Bladder microvascular endothelial cell (primary cell): ENCODE results near the gene NEU1. TPM values are rescaled to one million over a fixed set of nuclear protein-coding genes. Genes with fewer than 3 reads are reported as not detected.

Experiments
- total RNA-seq: library from RNA; depleted of rRNA; stranded (reverse); fragments of >200 nt; gene quantifications from 2 replicates; pipeline ENCODE4 v1.2.3, GENCODE V29; 2014

The NEU1 gene
- 52.0 and 59.4 TPM in 2 replicates for total RNA-seq

DNA sequence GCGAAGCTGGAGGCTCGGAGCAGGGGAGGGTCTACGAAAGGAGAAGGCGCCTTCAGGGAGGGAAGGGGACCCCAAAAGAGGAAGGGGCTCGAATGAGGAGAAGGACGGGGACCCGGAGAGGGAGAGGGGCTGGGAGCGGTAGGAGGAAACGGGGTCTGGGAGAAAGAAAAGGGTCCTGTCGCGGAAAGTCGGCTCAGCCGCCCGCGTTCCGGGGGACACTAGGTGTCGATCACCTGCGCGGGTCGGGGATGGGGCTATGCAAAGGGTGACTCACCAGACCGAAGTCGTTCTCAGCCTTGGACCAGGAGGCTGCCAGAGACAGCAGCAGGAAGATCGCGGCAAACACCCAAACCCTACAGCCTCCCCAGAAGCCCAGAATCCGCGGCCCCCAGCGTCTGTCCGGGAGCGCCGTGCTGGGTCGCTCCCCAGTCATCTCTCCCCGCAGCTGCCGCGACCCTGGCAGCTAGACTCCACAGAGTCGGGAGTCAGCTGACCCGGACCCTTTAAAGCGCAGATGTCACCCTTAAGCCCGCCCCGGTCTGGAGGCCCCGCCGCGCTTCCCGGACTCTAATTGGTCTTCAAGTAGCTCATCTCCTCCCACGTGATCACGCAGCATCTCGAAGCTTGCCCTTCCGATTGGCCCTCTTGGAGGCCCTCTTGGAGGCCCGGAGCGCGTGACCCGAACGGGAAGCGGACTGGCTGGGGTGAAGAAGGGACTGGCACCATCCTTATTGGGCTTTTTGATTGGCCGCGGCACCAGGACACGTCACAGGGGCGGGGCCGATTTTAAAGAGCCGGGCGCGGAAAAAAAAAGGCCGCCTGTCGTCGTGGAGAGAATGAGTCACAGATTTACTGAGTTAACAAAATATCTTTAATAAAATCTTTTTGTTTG lies at the start of gene NEU1:
NEU1 (minus strand) TSS at position 478 of the 892 bp plus-strand sequence; CDS start at position 433, 45 bp downstream.

DNA sequence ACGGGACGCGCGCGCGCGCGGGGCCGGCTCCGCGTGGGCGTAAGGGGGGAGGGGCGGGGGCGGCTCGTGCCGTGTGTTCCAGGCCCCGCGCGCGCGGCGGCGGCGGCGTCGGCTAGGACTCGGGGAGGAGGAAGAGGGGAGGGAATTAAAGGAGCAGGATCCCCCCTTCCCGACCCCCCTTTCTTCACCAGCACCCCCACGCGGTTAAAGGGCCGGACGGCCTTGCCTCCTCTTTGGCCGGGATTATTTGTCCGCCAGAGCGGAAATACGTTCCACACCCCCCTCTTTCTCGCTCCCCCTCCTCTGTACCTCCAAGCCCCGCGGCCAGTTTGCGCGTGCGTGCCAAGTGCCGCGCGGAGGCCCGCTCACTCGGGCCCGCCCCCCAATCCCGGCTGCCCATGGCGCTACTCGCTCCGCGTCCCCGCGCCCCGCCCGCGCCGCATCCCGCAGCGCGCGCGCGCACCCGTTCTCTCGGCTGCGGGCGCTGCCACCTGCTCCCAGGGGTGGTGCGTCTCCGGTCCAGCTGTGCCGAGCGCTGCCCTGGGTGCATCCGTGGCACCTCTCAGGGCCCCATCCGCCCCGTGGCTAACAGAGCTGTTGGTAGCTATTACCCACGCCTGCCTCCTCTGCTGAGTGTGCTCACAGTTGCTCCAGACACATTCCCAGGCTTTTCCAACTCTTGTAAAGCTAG lies 39.5 kb upstream of the NEU1 start, which contains the start of gene ZBTB12:
ZBTB12 (minus strand) TSS at position 134 of the 691 bp plus-strand sequence. CDS start 781 bp downstream, outside the sequence.

DNA sequence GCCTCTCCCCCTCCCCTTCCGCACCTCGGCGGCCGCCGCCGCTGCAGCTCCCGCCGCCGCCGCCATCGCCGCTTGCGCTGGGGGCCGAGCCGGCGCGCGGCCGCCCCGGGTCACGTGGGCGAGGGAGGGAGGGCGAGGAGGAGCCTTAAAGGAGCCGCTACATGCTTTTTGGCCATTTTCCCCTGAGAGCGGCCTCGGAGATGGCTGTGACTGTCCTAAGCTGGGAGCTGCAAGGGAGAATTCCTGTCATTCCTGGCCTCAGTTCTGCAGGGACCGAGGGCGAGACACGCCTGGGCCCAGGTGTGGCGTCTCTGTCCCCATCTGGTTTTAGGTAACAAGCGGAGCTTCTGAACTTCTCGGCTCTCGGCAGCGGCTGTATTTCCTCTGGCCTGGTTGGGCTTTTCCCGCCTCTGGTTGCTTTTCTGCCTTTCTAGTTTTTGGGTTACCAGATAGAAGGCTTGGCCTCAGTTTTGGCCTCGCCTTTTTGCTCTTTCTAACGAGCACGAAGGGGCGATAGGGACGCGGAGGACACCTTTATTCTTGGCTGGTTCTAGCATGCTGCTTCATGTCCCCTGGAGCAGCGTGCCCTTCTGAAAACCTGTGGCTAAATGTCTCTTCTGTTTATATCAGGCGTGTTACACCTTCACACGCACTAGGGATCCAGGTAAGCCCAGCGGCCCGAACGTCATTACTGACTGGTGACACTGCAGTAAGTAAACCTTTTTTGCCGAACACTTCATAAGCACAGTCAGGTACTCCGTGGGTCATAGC lies 35.2 kb upstream of the NEU1 start, which contains the start of gene EHMT2:
EHMT2 (minus strand) TSS at position 87 of the 771 bp plus-strand sequence; CDS start at position 66, 21 bp downstream.

DNA sequence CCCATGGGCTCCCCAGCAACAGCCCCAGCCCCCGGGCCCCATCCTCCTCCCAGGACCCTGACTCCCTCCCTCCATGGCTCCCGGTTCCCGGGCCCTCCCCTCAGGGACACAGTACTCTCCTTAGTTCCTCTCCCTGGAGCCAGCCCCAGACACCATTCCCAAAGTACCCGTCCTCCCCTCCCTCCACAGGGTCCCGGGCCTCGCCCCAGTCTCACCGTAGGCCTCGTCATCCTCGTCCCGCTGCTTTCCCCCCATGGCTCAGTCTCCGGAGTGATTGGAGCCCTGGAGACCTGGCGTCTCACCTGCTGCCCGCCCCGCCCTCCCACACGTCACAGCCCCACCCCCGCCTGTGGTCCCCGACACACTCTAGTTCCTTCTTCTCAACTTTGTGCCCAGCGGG lies 16.1 kb upstream of the NEU1 start, which contains the start of gene SLC44A4:
SLC44A4 (minus strand) TSS at position 272 of the 400 bp plus-strand sequence; CDS start at position 255, 17 bp downstream.

DNA sequence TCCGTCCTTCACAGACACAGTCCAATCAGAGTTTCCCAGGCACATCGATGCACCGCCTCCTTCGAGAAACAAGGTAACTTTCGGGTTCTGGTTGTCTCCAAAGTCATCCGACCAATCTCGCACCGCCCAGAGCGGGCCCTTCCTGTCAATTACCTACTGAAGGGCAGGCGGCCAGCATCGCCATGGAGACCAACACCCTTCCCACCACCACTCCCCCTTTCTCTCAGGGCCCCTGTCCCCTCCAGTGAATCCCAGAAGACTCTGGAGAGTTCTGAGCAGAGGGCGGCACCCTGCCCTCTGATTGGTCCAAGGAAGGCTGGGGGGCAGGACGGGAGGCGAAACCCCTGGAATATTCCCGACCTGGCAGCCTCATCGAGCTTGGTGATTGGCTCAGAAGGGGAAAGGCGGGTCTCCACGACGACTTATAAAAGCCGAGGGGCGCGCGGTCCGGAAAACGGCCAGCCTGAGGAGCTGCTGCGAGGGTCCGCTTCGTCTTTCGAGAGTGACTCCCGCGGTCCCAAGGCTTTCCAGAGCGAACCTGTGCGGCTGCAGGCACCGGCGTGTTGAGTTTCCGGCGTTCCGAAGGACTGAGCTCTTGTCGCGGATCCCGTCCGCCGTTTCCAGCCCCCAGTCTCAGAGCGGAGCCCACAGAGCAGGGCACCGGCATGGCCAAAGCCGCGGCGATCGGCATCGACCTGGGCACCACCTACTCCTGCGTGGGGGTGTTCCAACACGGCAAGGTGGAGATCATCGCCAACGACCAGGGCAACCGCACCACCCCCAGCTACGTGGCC lies 35.1 kb downstream of the NEU1 start, which contains the start of gene HSPA1B:
HSPA1B (plus strand) TSS at position 453 of the 794 bp plus-strand sequence; CDS start at position 666, 213 bp downstream.

DNA sequence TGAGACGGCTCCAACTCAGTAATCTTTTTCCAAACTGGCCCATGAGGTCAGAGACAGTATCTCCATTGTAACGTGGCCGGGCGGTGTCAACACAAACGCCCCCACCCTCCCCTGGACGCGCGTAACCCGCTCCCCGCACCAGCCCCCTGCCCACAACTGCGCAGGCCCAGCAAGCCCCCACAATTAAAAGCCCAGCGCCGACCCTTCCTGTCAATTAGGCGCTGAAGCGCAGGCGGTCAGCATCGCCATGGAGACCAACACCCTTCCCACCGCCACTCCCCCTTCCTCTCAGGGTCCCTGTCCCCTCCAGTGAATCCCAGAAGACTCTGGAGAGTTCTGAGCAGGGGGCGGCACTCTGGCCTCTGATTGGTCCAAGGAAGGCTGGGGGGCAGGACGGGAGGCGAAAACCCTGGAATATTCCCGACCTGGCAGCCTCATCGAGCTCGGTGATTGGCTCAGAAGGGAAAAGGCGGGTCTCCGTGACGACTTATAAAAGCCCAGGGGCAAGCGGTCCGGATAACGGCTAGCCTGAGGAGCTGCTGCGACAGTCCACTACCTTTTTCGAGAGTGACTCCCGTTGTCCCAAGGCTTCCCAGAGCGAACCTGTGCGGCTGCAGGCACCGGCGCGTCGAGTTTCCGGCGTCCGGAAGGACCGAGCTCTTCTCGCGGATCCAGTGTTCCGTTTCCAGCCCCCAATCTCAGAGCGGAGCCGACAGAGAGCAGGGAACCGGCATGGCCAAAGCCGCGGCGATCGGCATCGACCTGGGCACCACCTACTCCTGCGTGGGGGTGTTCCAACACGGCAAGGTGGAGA lies 47.4 kb downstream of the NEU1 start, which contains the start of the genes HSPA1A and HSPA1L:
HSPA1A (plus strand) TSS at position 519 of the 814 bp plus-strand sequence; CDS start at position 733, 214 bp downstream.
HSPA1L (minus strand) TSS at position 259 of the 814 bp plus-strand sequence. CDS start 3,311 bp downstream, outside the sequence.

Other genes with a start within 250 kb of the NEU1 start
- gene AIF1, start 247.6 kb downstream of the NEU1 start, total RNA-seq = not detected in 2 replicates
- 21.0 and 56.6 TPM in 2 replicates for gene PRRC2A, start 242.1 kb downstream of the NEU1 start, total RNA-seq
- 83.2 and 204 TPM in 2 replicates for gene BAG6, start 210.2 kb downstream of the NEU1 start, total RNA-seq
- gene APOM, start 206.9 kb downstream of the NEU1 start, total RNA-seq = 0.16 and 0.25 TPM in 2 replicates
- gene C6orf47, start 202.0 kb downstream of the NEU1 start, total RNA-seq = 18.5 and 21.6 TPM in 2 replicates
- gene GPANK1, start 197.8 kb downstream of the NEU1 start, total RNA-seq = 11.8 and 12.3 TPM in 2 replicates
- gene CSNK2B, start 196.7 kb downstream of the NEU1 start, total RNA-seq = 77.5 and 79.2 TPM in 2 replicates
- 1.1 and 5.3 TPM in 2 replicates for gene LY6G5B, start 192.8 kb downstream of the NEU1 start, total RNA-seq
- 1.8 and 2.1 TPM in 2 replicates for gene LY6G5C, start 181.8 kb downstream of the NEU1 start, total RNA-seq
- gene ABHD16A, start 159.5 kb downstream of the NEU1 start, total RNA-seq = 48.6 and 84.4 TPM in 2 replicates
- not detected in 2 replicates for gene LY6G6F, start 156.0 kb downstream of the NEU1 start, total RNA-seq
- not detected in 2 replicates for gene LY6G6D, start 147.5 kb downstream of the NEU1 start, total RNA-seq
- gene LY6G6C, start 141.1 kb downstream of the NEU1 start, total RNA-seq = not detected in 2 replicates
- gene MPIG6B, start 139.4 kb downstream of the NEU1 start, total RNA-seq = not detected in 2 replicates
- 86.0 and 129 TPM in 2 replicates for gene DDAH2, start 133.5 kb downstream of the NEU1 start, total RNA-seq
- 347 and 730 TPM in 2 replicates for gene CLIC1, start 126.3 kb downstream of the NEU1 start, total RNA-seq
- gene MSH5, start 122.8 kb downstream of the NEU1 start, total RNA-seq = 4.9 and 5.8 TPM in 2 replicates
- 1.3 and 2.9 TPM in 2 replicates for gene SAPCD1, start 100.2 kb downstream of the NEU1 start, total RNA-seq
- 0.32 and 0.38 TPM in 2 replicates for gene VWA7, start 85.5 kb downstream of the NEU1 start, total RNA-seq
- gene VARS1, start 67.1 kb downstream of the NEU1 start, total RNA-seq = 40.8 and 104 TPM in 2 replicates
- 24.1 and 37.2 TPM in 2 replicates for gene LSM2, start 55.9 kb downstream of the NEU1 start, total RNA-seq
- 0.81 and 1.8 TPM in 2 replicates for gene HSPA1L, start 47.5 kb downstream of the NEU1 start, total RNA-seq
- gene HSPA1A, start 47.3 kb downstream of the NEU1 start, total RNA-seq = 98.4 and 221 TPM in 2 replicates
- 64.1 and 91.7 TPM in 2 replicates for gene HSPA1B, start 35.1 kb downstream of the NEU1 start, total RNA-seq
- gene SLC44A4, start 16.2 kb upstream of the NEU1 start, total RNA-seq = 0.06 and 0.49 TPM in 2 replicates
- 28.7 and 52.4 TPM in 2 replicates for gene EHMT2, start 34.9 kb upstream of the NEU1 start, total RNA-seq
- 1.1 and 5.7 TPM in 2 replicates for gene ZBTB12, start 39.3 kb upstream of the NEU1 start, total RNA-seq
- gene C2, start 64.9 kb upstream of the NEU1 start, total RNA-seq = not detected in 2 replicates
- gene CFB, start 83.3 kb upstream of the NEU1 start, total RNA-seq = 0.97 and 2.5 TPM in 2 replicates
- gene NELFE, start 96.2 kb upstream of the NEU1 start, total RNA-seq = 76.4 and 90.9 TPM in 2 replicates
- gene SKIC2, start 96.4 kb upstream of the NEU1 start, total RNA-seq = 32.7 and 40.9 TPM in 2 replicates
- 7.3 and 11.4 TPM in 2 replicates for gene DXO, start 109.3 kb upstream of the NEU1 start, total RNA-seq
- gene C4A, start 119.2 kb upstream of the NEU1 start, total RNA-seq = 1.5 and 3.1 TPM in 2 replicates
- gene C4B, start 152.0 kb upstream of the NEU1 start, total RNA-seq = 0.97 and 2.5 TPM in 2 replicates
- not detected in 2 replicates for gene CYP21A2, start 175.6 kb upstream of the NEU1 start, total RNA-seq
- 0.49 and 6.1 TPM in 2 replicates for gene TNXB, start 246.5 kb upstream of the NEU1 start, total RNA-seq